ENCODE data around the gene TAGLN3. TPM values are rescaled to one million over a fixed set of nuclear protein-coding genes. Genes with fewer than 3 reads are reported as not detected.

TAGLN3 gene
- total RNA-seq, 1 donor from 2014 or later, result 0.74 TPM

DNA sequence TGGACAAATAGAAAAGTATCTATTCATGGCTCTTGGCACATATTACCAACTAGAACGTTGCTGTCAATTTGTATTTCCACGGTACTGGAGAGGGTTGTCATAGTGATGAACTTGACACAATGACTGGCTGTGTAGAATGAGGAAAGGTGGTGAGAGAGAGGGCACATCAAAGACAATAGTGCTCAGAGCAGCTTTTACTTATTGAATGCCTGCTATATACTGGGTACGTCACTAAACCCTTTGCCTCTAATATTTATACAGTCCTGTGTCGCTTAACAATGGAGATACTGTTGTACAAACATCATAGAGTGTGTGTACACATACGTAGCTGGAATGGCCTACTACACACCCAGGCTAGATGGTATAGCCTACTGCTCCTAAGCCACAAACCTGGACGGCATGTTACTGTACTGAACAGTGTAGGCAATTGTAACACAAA is 44.1 kb downstream of the TAGLN3 start:
- Histone ChIP-seq H3K4me3 (no peak overlapping the region), H3K27ac (replicated peaks) (no peak overlapping the region), H3K9me3 (replicated peaks) (no peaks in the 10 kb centered on the region), H3K27me3 (ENCODE audit: low read depth) (no peaks in the 10 kb centered on the region), H3K36me3 (no peaks in the 10 kb centered on the region), H3K4me1 (peaks cover 11% of the 10 kb centered on the region)
- intact Hi-C loops (cut with micrococcal nuclease), result no loop called here
- DNase-seq, result no peak
- TF ChIP-seq, protein P1, sequence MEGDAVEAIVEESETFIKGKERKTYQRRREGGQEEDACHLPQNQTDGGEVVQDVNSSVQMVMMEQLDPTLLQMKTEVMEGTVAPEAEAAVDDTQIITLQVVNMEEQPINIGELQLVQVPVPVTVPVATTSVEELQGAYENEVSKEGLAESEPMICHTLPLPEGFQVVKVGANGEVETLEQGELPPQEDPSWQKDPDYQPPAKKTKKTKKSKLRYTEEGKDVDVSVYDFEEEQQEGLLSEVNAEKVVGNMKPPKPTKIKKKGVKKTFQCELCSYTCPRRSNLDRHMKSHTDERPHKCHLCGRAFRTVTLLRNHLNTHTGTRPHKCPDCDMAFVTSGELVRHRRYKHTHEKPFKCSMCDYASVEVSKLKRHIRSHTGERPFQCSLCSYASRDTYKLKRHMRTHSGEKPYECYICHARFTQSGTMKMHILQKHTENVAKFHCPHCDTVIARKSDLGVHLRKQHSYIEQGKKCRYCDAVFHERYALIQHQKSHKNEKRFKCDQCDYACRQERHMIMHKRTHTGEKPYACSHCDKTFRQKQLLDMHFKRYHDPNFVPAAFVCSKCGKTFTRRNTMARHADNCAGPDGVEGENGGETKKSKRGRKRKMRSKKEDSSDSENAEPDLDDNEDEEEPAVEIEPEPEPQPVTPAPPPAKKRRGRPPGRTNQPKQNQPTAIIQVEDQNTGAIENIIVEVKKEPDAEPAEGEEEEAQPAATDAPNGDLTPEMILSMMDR (IDR thresholded peaks at IDR 0.05; ENCODE audit: borderline replicate concordance), result no peak

DNA sequence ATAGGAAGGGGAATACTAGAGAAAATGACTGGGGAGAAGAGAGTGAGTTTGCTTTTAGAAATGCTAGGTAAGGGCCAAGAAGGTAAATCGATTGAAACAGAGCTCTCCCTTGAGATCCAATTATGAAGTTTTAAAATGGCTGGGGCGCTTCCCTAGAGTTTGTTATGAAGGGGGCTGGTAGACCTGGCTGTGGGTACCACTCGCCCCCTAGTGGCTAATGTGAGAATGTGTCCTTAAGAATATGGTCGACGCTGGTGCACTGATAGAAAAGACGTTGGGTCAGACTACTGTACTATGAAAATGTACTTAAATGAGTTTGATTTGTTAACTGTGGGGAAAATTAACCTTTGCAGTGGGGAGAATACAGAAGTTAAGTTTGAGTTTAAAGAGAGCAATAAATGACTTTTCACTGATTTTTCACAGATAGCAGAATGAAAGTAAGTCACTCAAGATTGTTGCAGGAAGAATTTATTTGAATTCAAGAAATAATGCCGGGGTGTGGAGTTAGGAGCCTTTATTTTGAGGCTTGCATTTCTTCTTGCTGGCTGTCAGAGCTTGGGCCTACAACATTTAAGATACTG is 45.0 kb downstream of the TAGLN3 start:
- Histone ChIP-seq H3K4me3 (peak overlapping the region; percentile 10), H3K27ac (replicated peaks) (no peak overlapping the region), H3K36me3 (no peaks in the 10 kb centered on the region), H3K9me3 (replicated peaks) (no peaks in the 10 kb centered on the region), H3K27me3 (ENCODE audit: low read depth) (no peaks in the 10 kb centered on the region), H3K4me1 (peaks cover 11% of the 10 kb centered on the region)
- intact Hi-C loops (cut with micrococcal nuclease), result no loop called here
- TF ChIP-seq, protein P1 (IDR thresholded peaks at IDR 0.05; ENCODE audit: borderline replicate concordance), result peak; percentile 94
- no peak for DNase-seq

- H3K27ac ChIP-seq (replicated peaks), result no peak overlapping the region
- intact Hi-C loops (cut with micrococcal nuclease), result no loop called here
- DNase-seq, result no peak
- H3K4me1 ChIP-seq, result peaks cover 11% of the 10 kb centered on the region
- TF ChIP-seq, protein P1 (IDR thresholded peaks at IDR 0.05; ENCODE audit: borderline replicate concordance), result no peak
- H3K4me3 ChIP-seq, result no peak overlapping the region
- no peaks in the 10 kb centered on the region for H3K36me3 ChIP-seq
- H3K9me3 ChIP-seq (replicated peaks), result no peaks in the 10 kb centered on the region
- peaks cover 4% of the 10 kb centered on the region for H3K27me3 ChIP-seq (ENCODE audit: low read depth)
Observed at GRCh38 chr3:112046599-112046998, 47.9 kb downstream of the TAGLN3 start.

DNA sequence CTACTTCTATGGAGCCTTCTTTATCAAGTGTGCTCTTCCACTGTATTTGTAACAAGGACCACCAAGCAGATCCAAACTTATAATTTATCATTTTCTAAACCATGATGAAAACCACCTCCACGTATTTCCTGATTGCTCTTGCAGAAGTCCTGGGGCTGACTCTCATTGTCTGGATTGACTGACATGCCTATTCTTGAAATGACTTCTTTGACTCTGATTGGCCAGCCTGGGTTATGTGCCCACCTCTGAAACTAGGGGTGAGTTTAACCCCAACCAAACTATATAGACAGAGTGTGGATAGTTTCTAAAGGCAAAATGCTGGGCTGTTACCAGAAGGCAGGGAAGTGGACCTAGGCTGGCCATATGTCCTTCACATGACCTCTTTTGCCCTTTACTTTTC is 48.5 kb downstream of the TAGLN3 start:
- Histone ChIP-seq H3K27me3 (ENCODE audit: low read depth) (peaks cover 9% of the 10 kb centered on the region), H3K4me1 (peaks cover 11% of the 10 kb centered on the region), H3K9me3 (replicated peaks) (no peaks in the 10 kb centered on the region), H3K36me3 (no peaks in the 10 kb centered on the region), H3K4me3 (no peak overlapping the region), H3K27ac (replicated peaks) (no peak overlapping the region)
- no peak for DNase-seq
- TF ChIP-seq, protein P1 (IDR thresholded peaks at IDR 0.05; ENCODE audit: borderline replicate concordance), result no peak
- intact Hi-C loops (cut with micrococcal nuclease), result no loop called here

DNA sequence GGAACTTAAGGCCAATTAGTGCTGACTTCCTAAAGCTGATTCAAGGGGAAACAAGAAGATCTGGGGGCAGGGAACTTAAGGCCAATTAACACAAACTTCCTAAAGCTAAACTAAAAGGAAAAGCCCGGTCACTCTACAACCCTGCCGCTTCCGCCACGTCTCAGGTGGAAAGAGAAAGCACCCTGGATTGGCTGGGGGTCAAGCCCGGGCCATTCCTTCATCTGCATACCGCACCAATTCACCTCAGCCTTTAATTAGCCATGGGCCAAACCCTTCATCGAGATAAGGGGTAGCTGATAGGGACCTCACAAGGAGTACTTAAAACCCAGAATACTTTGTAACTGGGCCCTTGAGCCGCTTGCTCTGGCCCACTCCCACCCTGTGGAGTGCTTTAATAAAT is 50.2 kb downstream of the TAGLN3 start:
- Histone ChIP-seq H3K36me3 (no peaks in the 10 kb centered on the region), H3K4me3 (no peak overlapping the region), H3K27me3 (ENCODE audit: low read depth) (peaks cover 9% of the 10 kb centered on the region), H3K9me3 (replicated peaks) (no peaks in the 10 kb centered on the region), H3K4me1 (peaks cover 4% of the 10 kb centered on the region), H3K27ac (replicated peaks) (no peak overlapping the region)
- intact Hi-C loops (cut with micrococcal nuclease), result no loop called here
- DNase-seq, result no peak
- TF ChIP-seq, protein P1 (IDR thresholded peaks at IDR 0.05; ENCODE audit: borderline replicate concordance), result no peak

All from left ventricle myocardium inferior (tissue), 1 donor.